Measurements from ENCODE around the gene CCNT2.
A peak's percentile ranks its signal among the peaks of the same experiment; 100 is the strongest.
"Not testable (repeated sequence)": the region's sequence is repeated elsewhere in the genome, so short reads cannot be mapped to it uniquely, and the experiment has no call there.

Gene CCNT2

DNA sequence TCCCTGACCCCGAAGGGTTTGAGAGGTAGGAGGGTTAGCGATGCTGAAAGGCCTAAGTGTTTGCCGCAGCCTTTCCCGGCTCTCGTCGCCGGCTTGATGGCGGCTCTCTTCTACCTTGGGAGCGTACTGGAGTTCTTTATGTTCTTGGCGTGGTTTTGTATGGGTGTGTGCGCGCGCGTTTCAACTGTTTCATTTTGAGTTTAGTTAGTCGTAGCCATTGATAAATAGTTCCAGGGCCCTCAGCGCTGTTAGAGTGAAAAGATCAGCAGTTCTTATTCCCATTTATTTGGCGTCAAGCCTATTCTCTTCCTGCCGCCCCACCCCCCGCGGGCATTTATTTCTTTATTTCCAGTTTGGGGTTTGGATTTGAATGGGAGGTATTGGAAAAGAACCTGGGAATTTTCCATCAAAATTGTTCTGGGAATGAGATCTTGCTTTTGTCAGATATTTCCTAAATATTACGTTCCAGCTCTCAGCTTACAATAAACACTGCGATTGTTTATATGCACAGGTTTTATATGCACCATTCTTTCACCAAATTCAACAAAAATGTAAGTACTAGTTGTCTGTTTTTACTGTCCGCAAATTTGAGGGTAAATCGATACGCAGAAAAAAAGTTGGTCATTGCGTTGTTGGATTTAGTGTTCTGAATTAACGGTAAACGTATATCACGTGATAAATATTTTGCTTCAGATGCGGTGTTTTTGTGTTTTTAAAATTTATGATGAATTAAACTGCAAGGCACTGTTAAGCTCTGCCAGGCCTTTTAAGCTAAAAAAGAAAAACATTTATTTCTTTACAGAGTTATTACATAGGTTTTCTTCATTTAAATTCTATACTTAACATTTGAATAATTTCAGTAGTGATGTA, 954 bp downstream of the CCNT2 start:
- peak; percentile 71 for DNase-seq (ENCODE audit: low spot score)

DNA sequence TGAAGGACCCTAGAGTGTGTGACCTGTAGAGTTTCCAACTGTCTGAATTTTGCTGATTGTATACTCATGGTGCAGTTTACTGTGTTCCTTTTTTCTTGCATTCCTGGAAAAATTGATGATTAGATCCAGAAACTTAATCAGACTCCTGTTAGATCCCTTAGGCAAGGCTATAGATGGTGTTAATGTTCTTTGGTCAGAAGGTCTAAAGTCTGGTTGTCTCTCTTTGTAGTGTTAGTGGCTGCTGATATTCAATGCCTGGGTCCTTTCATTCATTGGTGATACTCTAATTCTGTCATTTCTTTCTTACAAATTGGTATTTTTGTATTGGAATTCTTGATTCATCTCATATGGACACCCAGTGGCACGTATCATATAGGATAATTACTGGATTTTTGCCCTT, 6.3 kb downstream of the CCNT2 start:
- DNase-seq (ENCODE audit: low spot score), result no peak

DNA sequence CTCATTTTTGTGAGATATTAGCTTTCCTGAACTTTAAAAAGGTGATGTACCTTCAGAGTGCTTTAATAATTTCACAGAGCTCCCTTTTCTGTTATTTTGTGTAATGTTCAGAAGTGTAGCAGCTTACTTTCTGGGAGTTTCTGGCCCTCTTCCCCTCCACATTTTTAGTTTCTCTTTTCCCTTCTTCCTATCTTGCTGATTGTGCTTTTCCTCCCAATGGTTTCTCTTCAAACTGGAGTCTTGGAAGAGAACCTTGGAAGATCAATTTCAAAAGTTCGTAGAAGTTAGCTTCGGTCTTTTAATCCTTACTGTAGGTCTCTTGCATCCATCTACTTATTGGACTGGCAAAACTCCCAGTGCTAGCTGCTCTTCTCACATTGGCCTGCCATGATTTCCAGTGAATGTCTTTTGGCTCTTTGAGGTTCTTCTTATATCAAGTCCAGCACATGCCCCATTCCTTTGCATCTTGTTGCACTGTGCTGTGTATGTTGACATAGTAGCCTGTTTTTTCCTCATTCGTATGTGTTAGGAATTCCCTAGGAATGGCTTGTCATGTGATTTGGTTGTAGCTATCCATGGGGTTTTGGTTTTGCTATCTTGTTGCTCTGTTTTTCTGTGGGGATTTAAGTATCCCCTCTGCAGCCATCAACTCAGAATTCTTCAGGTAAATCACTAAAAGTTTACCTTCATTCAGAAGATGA, 7.8 kb downstream of the CCNT2 start:
- DNase-seq (ENCODE audit: low spot score), result no peak

DNA sequence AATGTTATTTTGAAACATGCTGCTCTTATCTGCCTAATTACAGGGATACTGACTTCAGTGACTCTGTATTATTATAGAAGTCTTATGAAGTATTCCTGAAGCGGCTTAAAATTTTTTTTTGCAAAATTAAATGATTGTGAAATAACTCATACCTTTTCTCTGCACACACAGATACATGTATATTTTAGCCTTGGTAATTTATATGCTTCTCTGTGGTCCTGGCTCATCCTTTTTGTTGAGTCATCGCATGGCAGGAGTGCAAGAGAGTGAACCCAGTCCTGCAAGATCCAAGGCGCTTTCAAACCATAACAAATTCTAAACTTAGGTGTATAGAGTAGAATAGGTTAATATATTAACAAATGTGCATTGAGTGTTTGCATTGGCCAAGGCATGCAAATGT, 8.6 kb downstream of the CCNT2 start:
- peak; percentile 50 for DNase-seq (ENCODE audit: low spot score)

DNA sequence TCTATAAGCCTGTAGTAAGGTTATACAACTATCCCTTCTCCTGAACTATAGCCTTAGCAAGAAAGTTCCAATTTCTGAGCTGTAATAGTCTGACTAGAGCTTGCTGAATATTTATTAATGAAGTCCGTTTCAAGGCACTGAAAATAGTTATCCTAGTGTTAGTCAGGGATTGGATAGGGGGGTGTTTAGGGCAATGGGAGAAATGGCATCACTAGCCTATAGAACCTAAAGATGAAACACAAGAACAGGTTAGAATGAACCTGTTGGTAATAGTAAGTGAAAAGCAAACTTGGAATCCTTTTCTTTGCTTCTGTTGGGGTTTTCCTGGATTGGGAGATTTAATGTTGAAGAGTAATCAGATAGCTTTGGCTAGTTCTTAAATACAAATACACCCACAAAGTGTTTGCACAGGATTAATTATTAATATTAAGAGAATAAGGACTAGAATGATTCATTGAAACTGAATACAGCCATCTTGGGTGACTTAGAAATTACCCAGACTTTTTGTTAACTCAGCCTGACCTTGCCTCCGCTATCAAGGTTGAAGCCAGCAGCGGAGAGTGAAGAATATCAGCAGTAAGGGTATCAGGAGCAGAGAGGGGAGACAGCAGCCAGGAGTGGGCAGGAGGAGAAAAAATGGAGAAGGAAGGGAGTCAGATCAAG, 14.4 kb downstream of the CCNT2 start:
- no peak for DNase-seq (ENCODE audit: low spot score)

DNA sequence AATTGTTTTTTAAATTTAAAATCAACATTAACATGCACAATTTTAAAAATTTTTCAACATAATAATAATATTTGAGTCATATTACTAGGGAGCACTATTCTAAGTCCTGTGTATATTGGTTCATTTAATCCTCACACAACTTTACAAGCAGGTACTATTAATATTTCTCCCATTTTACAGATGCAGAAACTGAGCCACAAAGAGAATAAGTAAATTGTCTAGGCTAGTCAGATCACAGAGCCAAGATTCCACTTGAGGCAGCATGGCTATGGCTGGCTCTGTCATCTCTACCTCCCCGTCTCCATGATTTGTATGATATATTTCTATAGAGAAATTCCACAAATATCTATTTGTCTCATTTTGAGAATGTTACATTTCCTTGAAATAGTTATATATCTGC, 15.1 kb downstream of the CCNT2 start:
- no peak for DNase-seq (ENCODE audit: low spot score)

DNA sequence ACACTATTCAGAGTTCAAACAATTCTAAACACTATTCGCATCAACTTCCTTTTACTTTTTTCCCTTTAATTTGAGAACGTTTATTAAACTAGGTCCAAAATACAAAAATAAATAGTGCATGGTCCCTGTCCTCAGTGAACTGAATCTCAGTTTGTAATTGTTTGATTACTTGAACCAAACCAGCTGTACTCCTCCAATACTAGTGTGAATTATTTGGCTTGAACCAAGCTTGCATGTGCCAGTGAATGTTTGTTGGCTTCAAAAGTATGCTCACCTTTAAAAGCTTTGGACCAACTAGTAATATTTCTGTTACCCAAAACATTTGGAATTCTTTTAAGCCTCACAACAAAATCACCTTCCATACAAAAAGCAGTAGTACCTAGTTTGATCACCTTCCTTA, 15.5 kb downstream of the CCNT2 start:
- no peak for DNase-seq (ENCODE audit: low spot score)

DNA sequence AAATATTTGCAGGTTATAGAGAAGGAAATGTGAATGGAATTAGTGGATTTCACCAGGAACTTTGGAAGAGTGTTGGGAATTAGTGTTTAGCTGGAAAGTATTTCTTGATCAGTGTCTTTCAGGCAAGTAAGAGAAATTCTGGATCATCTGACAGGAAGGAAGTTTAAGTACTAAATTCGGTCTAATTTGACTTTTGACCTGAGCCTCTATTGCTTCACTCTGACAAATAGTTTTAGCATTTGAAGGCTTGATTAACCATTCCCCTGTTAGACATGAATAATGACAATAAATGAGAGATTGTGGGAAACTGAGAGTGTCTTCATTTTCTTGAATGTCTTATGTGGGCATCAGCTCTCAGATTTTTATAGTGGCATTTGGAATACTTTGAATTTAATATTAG, 16.0 kb downstream of the CCNT2 start:
- DNase-seq (ENCODE audit: low spot score), result no peak

DNA sequence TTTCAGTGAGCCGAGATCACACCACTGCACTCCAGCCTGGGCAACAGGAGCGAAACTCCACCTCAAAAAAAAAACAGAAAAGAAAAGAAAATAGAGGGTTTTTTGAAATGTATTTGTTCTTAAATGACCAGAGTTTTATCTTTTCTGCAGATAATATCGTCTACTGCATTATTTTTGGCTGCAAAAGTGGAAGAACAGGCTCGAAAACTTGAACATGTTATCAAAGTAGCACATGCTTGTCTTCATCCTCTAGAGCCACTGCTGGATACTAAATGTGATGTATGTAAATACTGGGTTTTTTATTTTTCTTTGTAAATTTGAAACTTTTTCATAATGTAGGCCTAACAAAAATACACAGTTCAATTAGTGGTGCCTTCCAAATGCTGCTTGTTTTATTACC, 18.1 kb downstream of the CCNT2 start:
- no peak for DNase-seq (ENCODE audit: low spot score)

DNA sequence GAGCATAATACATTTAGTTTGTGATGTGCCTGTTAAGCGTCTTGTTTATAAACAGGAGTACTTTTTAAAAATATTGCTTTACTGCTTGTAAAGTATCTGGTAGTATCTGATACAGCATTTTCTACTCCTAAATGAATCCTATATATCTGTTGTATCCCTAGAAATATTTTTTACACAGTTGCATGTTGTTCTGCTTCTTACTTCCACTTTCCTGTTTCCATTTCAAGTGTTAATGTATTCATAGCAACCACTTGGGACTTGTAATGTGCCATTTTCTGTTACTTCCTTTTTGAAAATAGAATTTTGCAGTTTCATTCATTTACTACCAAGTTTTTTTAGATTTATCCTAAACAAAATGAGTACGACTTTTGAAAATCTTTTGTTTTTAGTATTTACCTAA, 24.9 kb downstream of the CCNT2 start:
- no peak for DNase-seq (ENCODE audit: low spot score)

DNA sequence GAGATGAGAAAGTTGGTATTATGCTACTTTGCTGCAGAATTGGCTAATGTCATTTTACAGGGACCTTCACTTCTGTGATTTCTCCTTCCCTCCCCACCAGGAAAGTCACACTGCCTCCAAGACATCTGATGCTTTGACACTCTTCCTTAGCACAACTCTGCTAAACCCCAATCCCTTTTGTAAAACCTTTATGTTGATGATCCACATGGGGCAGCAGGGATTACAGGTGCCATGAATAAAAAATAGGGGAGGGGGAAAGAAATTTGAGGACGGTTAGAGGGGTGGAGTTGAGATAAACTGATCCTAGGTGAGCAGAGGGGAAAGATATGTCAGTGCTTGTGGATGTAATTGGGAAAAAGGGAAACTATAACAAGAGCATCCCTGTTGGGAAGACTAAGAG, 26.4 kb downstream of the CCNT2 start:
- no peak for DNase-seq (ENCODE audit: low spot score)

DNA sequence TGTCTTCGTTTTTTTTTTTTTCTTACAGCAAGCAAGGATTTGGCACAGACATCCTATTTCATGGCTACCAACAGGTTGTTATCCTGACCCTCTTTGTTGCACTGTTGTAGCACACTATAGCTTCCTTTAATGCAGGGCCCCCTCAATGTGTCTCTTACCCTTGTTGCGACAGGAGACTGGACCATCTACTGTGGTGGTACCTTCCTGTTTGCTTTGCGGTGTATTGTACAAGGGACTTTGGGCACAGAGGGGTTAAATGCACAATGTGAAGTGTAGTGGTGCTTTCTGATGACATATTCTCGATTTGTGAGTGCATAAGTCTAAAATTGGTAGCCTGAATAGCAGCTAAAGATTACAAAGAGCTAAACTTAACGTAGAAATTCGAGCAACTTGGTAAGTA, 27.5 kb downstream of the CCNT2 start:
- DNase-seq (ENCODE audit: low spot score), result no peak

DNA sequence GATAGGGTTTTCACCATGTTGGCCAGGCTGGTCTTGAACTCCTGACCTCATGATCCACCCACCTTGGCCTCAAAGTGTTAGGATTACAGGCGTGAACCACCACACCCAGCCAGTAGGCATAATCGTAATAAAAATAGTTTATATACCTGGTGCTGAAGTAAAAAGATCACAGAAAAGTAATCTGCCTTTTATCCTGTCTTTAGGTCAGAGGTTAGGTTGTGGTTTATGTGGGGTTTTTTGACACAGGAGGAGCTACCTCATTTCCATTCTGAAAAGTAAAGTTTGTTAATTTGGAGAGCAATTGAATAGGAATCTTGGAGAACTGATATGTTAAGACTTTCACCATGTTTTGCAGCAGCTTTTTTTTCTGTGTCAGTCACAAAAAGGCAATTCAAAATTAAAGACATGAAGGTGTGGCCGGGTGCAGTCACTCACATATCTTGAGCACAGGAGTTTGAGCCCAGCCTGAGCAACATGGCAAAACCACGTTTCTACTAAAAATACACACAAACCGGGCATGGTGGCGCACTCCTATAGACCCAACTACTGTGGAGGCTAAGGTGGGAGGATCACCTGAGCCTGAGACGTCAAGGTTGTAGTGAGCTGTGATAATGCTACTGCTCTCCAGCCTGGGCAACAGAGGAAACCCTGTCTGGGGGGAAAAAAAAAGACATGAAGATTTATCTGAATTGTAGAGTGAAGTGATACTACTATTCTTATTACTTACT, 31.5 kb downstream of the CCNT2 start:
- DNase-seq (ENCODE audit: low spot score), result no peak

DNA sequence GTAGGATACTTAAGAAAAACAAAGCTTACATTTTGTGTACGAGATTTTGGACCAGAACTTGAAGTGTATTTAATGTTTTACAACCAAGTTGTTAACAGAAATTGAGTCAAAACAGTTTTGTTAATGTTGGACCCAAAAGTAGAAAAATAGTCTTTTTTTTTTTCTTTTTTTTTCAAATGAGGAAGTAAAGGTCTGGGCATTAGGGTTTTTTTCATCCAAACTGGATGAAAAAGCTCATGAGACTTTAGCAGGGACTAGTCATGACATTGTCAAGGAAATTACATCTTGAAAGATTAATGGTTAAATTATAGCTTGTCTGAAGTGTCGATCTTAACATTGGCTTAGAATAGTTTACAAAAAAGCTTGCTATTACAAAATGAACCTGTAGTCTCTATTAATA, 32.3 kb downstream of the CCNT2 start:
- no peak for DNase-seq (ENCODE audit: low spot score)

DNA sequence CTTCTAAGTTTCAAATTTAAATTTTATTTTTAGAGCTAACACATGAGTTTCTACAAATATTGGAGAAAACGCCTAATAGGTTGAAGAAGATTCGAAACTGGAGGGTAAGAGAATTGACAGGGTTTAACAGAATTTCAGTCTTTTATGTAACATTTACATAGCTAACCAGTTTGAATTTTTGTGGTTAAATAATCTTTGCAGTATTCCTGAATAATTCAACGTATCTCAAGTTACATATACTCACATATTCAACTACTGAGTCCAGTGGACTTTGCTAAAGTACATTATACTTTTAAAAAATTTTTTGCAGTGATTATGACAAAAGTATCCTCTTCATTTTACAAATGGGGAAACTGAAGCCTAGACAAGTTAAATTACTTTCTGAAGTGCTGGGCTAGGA, 34.0 kb downstream of the CCNT2 start:
- DNase-seq (ENCODE audit: low spot score), result no peak

DNA sequence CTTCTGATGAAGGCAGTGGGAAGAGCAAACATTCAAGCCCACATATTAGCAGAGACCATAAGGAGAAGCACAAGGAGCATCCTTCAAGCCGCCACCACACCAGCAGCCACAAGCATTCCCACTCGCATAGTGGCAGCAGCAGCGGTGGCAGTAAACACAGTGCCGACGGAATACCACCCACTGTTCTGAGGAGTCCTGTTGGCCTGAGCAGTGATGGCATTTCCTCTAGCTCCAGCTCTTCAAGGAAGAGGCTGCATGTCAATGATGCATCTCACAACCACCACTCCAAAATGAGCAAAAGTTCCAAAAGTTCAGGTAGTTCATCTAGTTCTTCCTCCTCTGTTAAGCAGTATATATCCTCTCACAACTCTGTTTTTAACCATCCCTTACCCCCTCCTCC, 35.4 kb downstream of the CCNT2 start:
- DNase-seq (ENCODE audit: low spot score), result no peak

DNA sequence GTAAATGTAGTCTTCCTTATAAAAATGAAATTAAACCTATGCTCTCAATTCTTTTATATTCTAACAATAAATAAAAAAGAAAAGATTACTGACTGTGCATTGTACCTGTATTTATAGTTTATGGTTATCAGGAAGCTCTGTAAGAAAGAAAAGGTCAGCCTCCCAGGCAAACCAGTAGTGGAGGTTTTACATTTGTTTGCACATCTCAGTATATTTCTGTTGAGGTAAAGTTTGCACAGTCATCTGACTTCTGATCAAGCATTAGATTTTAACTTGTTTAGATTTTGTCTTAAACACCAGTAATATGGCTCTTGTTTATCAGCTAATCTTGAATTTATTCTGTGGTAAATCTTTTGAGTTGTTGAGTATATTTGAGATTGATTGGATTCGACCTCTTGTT, 37.1 kb downstream of the CCNT2 start:
- DNase-seq (ENCODE audit: low spot score), result no peak

DNA sequence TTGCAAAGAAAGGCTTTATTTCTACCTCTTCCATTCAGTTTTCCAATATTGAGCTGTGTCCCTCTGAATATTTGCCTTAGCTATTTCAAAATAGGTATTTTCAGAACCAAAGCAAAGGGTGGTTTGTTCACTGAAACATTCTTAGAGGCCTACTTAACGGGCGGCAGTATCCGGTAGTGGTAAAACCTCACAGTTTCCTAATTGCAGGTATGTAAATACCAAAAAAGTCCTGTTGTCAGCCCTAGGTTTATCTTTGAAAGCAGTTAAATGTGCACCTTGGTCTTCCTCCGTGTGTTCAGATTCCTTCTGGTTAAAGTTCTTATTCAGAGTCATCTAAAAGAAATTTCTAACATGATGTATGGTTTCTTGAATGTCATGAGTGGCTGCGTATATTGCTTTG, 38.9 kb downstream of the CCNT2 start:
- no peak for DNase-seq (ENCODE audit: low spot score)

DNA sequence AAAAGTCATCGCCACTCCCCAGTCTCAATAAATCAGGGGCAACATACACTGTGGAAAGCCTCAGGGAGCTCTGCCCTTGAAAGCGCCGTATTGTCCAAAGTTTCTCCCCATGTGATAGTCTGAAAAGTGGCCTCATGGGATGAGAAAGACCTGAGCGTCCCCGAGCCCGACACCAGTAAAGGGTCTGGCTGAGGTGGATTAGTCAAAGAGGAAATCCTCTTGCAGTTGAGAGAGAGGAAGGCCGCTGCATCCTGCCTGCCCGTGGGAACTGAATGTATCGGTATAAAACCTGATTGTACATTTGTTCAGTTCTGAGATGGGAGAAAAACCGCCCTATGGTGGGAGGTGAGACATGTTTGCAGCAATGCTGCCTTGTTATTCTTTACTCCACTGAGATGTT, 48.5 kb downstream of the CCNT2 start:
- not testable (repeated sequence) for DNase-seq (ENCODE audit: low spot score)

DNA sequence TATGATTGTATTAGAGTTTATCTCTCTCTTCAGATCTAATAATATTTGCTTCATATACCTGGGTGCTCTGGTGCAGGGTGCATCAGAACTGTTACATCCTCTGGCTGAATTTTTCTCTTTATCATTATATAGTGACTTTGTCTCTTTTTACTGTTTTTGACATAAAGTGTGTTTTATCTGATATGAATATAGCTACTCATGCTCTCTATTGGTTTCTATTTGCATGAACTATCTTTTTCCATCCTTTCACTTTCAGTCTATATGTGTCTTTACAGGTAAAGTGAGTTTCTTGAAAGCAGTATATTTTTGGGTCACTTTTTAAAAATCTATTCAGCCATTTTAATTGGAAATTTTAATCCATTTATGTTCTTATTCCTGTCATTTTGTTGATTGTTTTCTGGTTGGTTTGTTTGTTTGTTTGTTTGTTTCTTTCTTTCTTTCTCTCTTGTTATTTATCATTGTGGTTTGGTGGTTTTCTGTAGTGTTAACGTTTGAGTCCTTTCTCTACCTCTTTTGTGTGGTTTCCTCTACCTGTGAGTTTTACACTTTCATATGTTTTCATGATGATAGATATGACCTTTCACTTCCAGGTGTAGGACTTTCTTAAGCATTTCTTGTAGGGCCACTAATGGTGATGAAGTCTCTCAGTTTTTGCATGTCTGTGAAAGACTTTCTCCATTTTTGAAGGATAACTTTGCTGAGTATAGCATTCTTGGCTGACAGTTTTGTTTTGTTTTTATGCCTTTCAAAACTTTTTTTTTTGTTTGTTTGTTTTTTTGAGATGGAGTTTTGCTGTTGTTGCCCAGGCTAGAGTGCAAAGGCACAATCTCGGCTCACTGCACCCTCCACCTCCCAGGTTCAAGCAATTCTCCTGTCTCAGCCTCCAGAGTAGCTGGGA, 54.9 kb downstream of the CCNT2 start:
- DNase-seq (ENCODE audit: low spot score), result no peak

DNA sequence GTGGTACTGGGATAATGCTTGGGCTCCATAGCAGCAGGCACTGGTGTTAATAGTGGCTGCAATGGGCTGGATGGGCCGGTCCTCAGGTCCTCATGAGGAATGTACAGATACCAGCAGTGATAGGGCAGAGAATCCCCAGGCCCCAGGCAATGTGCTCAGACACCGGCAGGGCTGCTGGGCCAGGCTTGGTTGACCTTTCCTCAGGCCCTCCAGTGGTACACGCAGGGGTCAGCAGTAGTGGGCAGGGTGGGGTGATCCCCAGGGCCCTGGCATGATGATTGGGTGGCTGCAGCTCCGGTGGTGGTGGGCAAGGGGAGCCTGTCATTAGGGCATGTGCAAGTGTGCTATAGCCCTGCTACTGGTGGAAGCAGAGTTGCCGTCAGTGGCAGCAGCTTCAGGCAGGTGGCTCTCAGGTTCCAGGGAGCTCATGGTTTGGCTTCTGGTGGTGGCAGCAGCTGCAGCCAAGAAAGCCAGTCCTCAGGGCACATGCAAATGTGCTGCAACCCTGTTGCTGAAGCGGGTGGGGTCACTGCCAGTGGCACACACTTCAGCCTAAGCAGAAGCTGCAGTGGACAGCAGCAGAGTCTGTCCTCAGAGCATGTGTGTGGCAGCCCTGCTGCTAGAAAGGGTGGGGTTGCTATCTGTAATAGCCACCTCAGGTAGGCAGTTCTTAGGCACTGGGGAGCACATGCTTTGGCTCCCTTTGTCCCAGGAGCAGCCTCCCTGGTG, 56.8 kb downstream of the CCNT2 start:
- no peak for DNase-seq (ENCODE audit: low spot score)
